Measurements from ENCODE around the gene KRT25.

GRCh38 chr17:40753804-40754203 lies 1.3 kb downstream of the KRT25 start:
- no peak for TF ChIP-seq REST (IDR thresholded peaks at IDR 0.05)
- no peak for TF ChIP-seq CTCF (IDR thresholded peaks at IDR 0.05)
- no peak for TF ChIP-seq RNF2 (IDR thresholded peaks at IDR 0.05; ENCODE audit: borderline replicate concordance, low read depth)
- TF ChIP-seq RAD21 (conservative IDR thresholded peaks at IDR 0.05 in 1 of 2, IDR thresholded peaks at IDR 0.05 in 1 of 2): no peak
- TF ChIP-seq NFE2L2 (conservative IDR thresholded peaks at IDR 0.05; ENCODE audit: low read length): no peak
- TF ChIP-seq SREBF2 (IDR thresholded peaks at IDR 0.05): no peak

Measured in A549 (cell line).